Stimulated activated naive CD8-positive, alpha-beta T cell treated with anti-CD3 and anti-CD28 coated beads, Interleukin-15, Interleukin-2, amounts not matched to agents 100 ng/mL and 50 ng/mL, for 24 hours (primary cell): ENCODE data around the gene THADA.

ENCODE experiments used
- H3K27ac Mint-ChIP-seq: one replicate; pipeline ENCODE4 v1.8.0; 2021; ENCODE audit warnings: mild to moderate bottlenecking, mixed read lengths
- H3K27me3 Mint-ChIP-seq: one replicate; pipeline ENCODE4 v1.8.0; 2021; ENCODE audit warnings: mixed read lengths
- H3K36me3 Mint-ChIP-seq: one replicate; pipeline ENCODE4 v1.8.0; 2021; ENCODE audit warnings: low read depth, mixed read lengths
- H3K4me1 Mint-ChIP-seq: one replicate; pipeline ENCODE4 v1.8.0; 2021; ENCODE audit warnings: low read depth, mixed read lengths
- H3K4me3 Mint-ChIP-seq: one replicate; pipeline ENCODE4 v1.8.0; 2021; ENCODE audit warnings: mild to moderate bottlenecking, mixed read lengths
- H3K9me3 Mint-ChIP-seq: one replicate; pipeline ENCODE4 v1.8.0; 2021; ENCODE audit warnings: mixed read lengths

Gene THADA

GRCh38 chr2:43424262-43425207 lies 171.3 kb downstream of the THADA start:
- peaks cover 56% of the 10 kb centered on the region for H3K36me3 Mint-ChIP-seq
- peak overlapping the region; percentile 9 for H3K4me3 Mint-ChIP-seq
- no peaks in the 10 kb centered on the region for H3K27me3 Mint-ChIP-seq
- no peaks in the 10 kb centered on the region for H3K9me3 Mint-ChIP-seq
- peaks cover 41% of the 10 kb centered on the region for H3K4me1 Mint-ChIP-seq
- H3K27ac Mint-ChIP-seq, result peak overlapping the region; percentile 56

- no peaks in the 10 kb centered on the region for H3K27me3 Mint-ChIP-seq
- H3K4me3 Mint-ChIP-seq, result no peak overlapping the region
- peaks cover 61% of the 10 kb centered on the region for H3K36me3 Mint-ChIP-seq
- H3K9me3 Mint-ChIP-seq, result no peaks in the 10 kb centered on the region
- no peak overlapping the region for H3K27ac Mint-ChIP-seq
- H3K4me1 Mint-ChIP-seq, result peaks cover 41% of the 10 kb centered on the region
Measured at GRCh38 chr2:43423941-43424261, 171.9 kb downstream of the THADA start.

DNA sequence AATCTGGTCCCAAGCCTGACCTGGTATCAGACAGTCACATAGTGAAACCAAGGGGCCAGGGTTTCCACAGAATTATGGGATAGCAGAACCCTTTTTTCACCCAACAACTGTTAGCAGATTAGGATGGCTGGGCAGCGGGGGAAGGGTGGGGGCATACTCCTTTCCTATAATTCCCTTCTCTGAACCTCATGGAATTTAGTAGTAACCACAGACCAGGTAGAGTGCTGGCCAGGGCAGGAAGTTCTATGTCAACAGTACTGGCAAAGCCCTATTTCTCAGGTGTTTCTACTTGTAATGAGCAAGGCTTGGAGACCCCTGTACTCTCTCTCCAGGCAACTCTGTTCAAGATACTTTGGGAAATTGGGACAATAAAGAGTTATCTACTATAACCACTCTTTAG lies 174.6 kb downstream of the THADA start:
- Mint-ChIP-seq H3K27ac (no peak overlapping the region), H3K4me1 (peaks cover 29% of the 10 kb centered on the region), H3K4me3 (no peak overlapping the region), H3K27me3 (no peaks in the 10 kb centered on the region), H3K36me3 (peaks cover 54% of the 10 kb centered on the region), H3K9me3 (no peaks in the 10 kb centered on the region)

DNA sequence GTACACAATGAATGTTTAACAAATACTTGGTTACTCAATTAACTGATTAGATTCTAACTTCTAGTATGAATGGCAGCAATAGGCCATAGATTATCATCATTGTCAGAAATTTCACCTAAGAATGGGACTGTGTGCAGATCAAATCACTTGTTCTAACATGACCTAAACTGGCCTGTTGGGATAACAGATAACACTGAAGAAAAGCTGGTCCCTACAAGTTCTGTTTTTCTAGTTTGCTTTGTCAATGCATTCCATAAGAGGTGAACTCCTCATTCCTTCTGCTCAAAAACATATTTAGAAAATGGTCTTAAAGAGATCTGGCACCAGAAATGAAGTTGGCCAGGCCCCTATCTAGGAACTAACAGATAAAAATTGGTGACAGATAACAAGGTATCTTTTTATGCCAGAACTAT lies 175.4 kb downstream of the THADA start:
- H3K4me3 Mint-ChIP-seq, result no peak overlapping the region
- no peak overlapping the region for H3K27ac Mint-ChIP-seq
- H3K9me3 Mint-ChIP-seq, result no peaks in the 10 kb centered on the region
- no peaks in the 10 kb centered on the region for H3K27me3 Mint-ChIP-seq
- peaks cover 21% of the 10 kb centered on the region for H3K4me1 Mint-ChIP-seq
- H3K36me3 Mint-ChIP-seq, result peaks cover 51% of the 10 kb centered on the region

GRCh38 chr2:43419876-43420275 lies 176.0 kb downstream of the THADA start:
- H3K36me3 Mint-ChIP-seq, result peaks cover 49% of the 10 kb centered on the region
- H3K9me3 Mint-ChIP-seq, result no peaks in the 10 kb centered on the region
- H3K4me1 Mint-ChIP-seq, result peaks cover 16% of the 10 kb centered on the region
- H3K27me3 Mint-ChIP-seq, result no peaks in the 10 kb centered on the region
- H3K4me3 Mint-ChIP-seq, result no peak overlapping the region
- no peak overlapping the region for H3K27ac Mint-ChIP-seq

- Mint-ChIP-seq H3K27me3 (no peaks in the 10 kb centered on the region), H3K27ac (no peak overlapping the region), H3K36me3 (peaks cover 49% of the 10 kb centered on the region), H3K4me1 (peaks cover 10% of the 10 kb centered on the region), H3K9me3 (no peaks in the 10 kb centered on the region), H3K4me3 (no peak overlapping the region)
Measured at GRCh38 chr2:43419243-43419642, 176.6 kb downstream of the THADA start.

DNA sequence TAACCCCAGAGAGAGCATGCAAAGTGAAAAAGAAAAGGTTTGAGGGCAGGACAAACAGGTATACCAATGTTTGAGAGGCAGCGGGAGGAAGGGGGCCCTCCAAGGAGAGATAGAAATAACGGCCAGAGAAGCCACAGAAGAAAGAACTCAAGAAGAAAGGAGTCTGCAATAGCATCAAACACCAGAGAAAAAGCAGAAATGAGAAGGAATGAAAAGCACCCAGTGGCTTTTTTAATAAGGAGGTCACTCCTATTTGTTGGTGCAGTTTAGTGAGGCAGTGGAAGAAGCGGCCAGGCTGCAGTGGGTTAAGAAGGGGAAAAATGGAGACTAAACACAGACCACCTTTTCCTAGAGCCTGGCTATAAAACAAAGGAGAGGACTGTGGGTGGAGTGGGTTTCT lies 177.2 kb downstream of the THADA start:
- Mint-ChIP-seq H3K4me1 (peaks cover 4% of the 10 kb centered on the region), H3K27me3 (no peaks in the 10 kb centered on the region), H3K36me3 (peaks cover 54% of the 10 kb centered on the region), H3K27ac (no peak overlapping the region), H3K4me3 (no peak overlapping the region), H3K9me3 (no peaks in the 10 kb centered on the region)

- no peak overlapping the region for H3K4me3 Mint-ChIP-seq
- peaks cover 49% of the 10 kb centered on the region for H3K36me3 Mint-ChIP-seq
- H3K4me1 Mint-ChIP-seq, result peaks cover 3% of the 10 kb centered on the region
- H3K27me3 Mint-ChIP-seq, result no peaks in the 10 kb centered on the region
- H3K27ac Mint-ChIP-seq, result no peak overlapping the region
- H3K9me3 Mint-ChIP-seq, result no peaks in the 10 kb centered on the region
Measured at GRCh38 chr2:43417300-43417699, 178.5 kb downstream of the THADA start.

DNA sequence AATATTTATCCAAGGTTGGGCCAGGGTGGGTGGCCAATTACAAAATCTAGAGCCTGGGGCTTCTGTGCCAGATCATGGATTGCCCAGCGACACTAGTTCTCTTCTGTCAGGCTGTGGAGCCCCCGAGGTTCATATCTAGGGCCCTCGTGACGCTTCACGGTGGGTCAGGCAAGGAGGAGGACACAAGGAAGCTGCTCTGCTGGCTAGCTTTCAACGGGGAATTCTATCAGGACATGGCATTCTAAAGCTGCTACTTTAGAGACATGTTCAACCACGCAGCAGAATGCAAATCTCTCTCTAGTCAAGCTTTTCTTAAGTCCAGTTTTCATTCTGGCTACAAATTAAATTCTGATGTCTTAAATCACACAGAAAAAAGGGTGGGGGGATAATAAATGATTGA lies 180.2 kb downstream of the THADA start:
- no peak overlapping the region for H3K4me3 Mint-ChIP-seq
- H3K27me3 Mint-ChIP-seq, result no peaks in the 10 kb centered on the region
- no peaks in the 10 kb centered on the region for H3K9me3 Mint-ChIP-seq
- H3K27ac Mint-ChIP-seq, result no peak overlapping the region
- H3K4me1 Mint-ChIP-seq, result peaks cover 3% of the 10 kb centered on the region
- H3K36me3 Mint-ChIP-seq, result peaks cover 45% of the 10 kb centered on the region

GRCh38 chr2:43414586-43415135 lies 181.2 kb downstream of the THADA start:
- Mint-ChIP-seq H3K36me3 (peaks cover 41% of the 10 kb centered on the region), H3K27me3 (no peaks in the 10 kb centered on the region), H3K4me1 (peaks cover 3% of the 10 kb centered on the region), H3K27ac (no peak overlapping the region), H3K4me3 (no peak overlapping the region), H3K9me3 (no peaks in the 10 kb centered on the region)

- H3K27ac Mint-ChIP-seq, result no peak overlapping the region
- H3K27me3 Mint-ChIP-seq, result no peaks in the 10 kb centered on the region
- no peaks in the 10 kb centered on the region for H3K9me3 Mint-ChIP-seq
- peaks cover 37% of the 10 kb centered on the region for H3K36me3 Mint-ChIP-seq
- no peak overlapping the region for H3K4me3 Mint-ChIP-seq
- H3K4me1 Mint-ChIP-seq, result peaks cover 3% of the 10 kb centered on the region
Measured at GRCh38 chr2:43414033-43414432, 181.8 kb downstream of the THADA start.

GRCh38 chr2:43412114-43412753 lies 183.6 kb downstream of the THADA start:
- Mint-ChIP-seq H3K27me3 (no peaks in the 10 kb centered on the region), H3K9me3 (no peaks in the 10 kb centered on the region), H3K36me3 (peaks cover 22% of the 10 kb centered on the region), H3K4me3 (no peak overlapping the region), H3K27ac (no peak overlapping the region), H3K4me1 (peaks cover 6% of the 10 kb centered on the region)

- Mint-ChIP-seq H3K9me3 (no peaks in the 10 kb centered on the region), H3K4me1 (peaks cover 6% of the 10 kb centered on the region), H3K27ac (no peak overlapping the region), H3K27me3 (no peaks in the 10 kb centered on the region), H3K4me3 (no peak overlapping the region), H3K36me3 (peaks cover 26% of the 10 kb centered on the region)
Measured at GRCh38 chr2:43410055-43410604, 185.7 kb downstream of the THADA start.

GRCh38 chr2:43408407-43409160 lies 187.3 kb downstream of the THADA start:
- peaks cover 17% of the 10 kb centered on the region for H3K36me3 Mint-ChIP-seq
- no peaks in the 10 kb centered on the region for H3K9me3 Mint-ChIP-seq
- H3K4me1 Mint-ChIP-seq, result peaks cover 6% of the 10 kb centered on the region
- no peak overlapping the region for H3K4me3 Mint-ChIP-seq
- no peak overlapping the region for H3K27ac Mint-ChIP-seq
- no peaks in the 10 kb centered on the region for H3K27me3 Mint-ChIP-seq
